ENCODE results near the gene CANT1. TPM values are rescaled to one million over a fixed set of nuclear protein-coding genes. Genes with fewer than 3 reads are reported as not detected.

CANT1 gene
- total RNA-seq, 1 donor from 2014 or later, result 81.6 TPM

GRCh38 chr17:79002796-79003593 lies 6.6 kb downstream of the CANT1 start:
- H3K9me3 Mint-ChIP-seq (ENCODE audit: unreplicated experiment), result no peaks in the 10 kb centered on the region
- peaks cover 20% of the 10 kb centered on the region for H3K4me1 Mint-ChIP-seq (ENCODE audit: unreplicated experiment)
- H3K36me3 Mint-ChIP-seq (ENCODE audit: low read depth, unreplicated experiment), result peaks cover 19% of the 10 kb centered on the region
- DNase-seq (ENCODE audit: low spot score), result no peak
- H3K27ac Mint-ChIP-seq (ENCODE audit: unreplicated experiment), result no peak overlapping the region
- peak overlapping the region; percentile 71 for H3K4me3 Mint-ChIP-seq (ENCODE audit: unreplicated experiment)
- no peak for TF ChIP-seq CTCF (IDR thresholded peaks at IDR 0.05; ENCODE audit: unreplicated experiment)
- peaks cover 11% of the 10 kb centered on the region for H3K27me3 Mint-ChIP-seq (ENCODE audit: unreplicated experiment)

GRCh38 chr17:79002291-79002690 lies 7.3 kb downstream of the CANT1 start:
- no peak for TF ChIP-seq CTCF (IDR thresholded peaks at IDR 0.05; ENCODE audit: unreplicated experiment)
- Mint-ChIP-seq H3K27ac (ENCODE audit: unreplicated experiment) (peak overlapping the region; percentile 48), H3K36me3 (ENCODE audit: low read depth, unreplicated experiment) (peaks cover 16% of the 10 kb centered on the region), H3K4me1 (ENCODE audit: unreplicated experiment) (peaks cover 16% of the 10 kb centered on the region), H3K4me3 (ENCODE audit: unreplicated experiment) (peak overlapping the region; percentile 71), H3K27me3 (ENCODE audit: unreplicated experiment) (peaks cover 11% of the 10 kb centered on the region), H3K9me3 (ENCODE audit: unreplicated experiment) (no peaks in the 10 kb centered on the region)
- no peak for DNase-seq (ENCODE audit: low spot score)

GRCh38 chr17:79001190-79002020 lies 8.2 kb downstream of the CANT1 start:
- no peak overlapping the region for H3K27ac Mint-ChIP-seq (ENCODE audit: unreplicated experiment)
- no peak for TF ChIP-seq CTCF (IDR thresholded peaks at IDR 0.05; ENCODE audit: unreplicated experiment)
- DNase-seq (ENCODE audit: low spot score), result no peak

GRCh38 chr17:79000396-79001189 lies 9.0 kb downstream of the CANT1 start:
- no peak for DNase-seq (ENCODE audit: low spot score)
- Mint-ChIP-seq H3K4me1 (ENCODE audit: unreplicated experiment) (peaks cover 3% of the 10 kb centered on the region), H3K27me3 (ENCODE audit: unreplicated experiment) (peaks cover 16% of the 10 kb centered on the region), H3K36me3 (ENCODE audit: low read depth, unreplicated experiment) (peaks cover 22% of the 10 kb centered on the region), H3K27ac (ENCODE audit: unreplicated experiment) (no peak overlapping the region), H3K4me3 (ENCODE audit: unreplicated experiment) (no peak overlapping the region), H3K9me3 (ENCODE audit: unreplicated experiment) (no peaks in the 10 kb centered on the region)
- no peak for TF ChIP-seq CTCF (IDR thresholded peaks at IDR 0.05; ENCODE audit: unreplicated experiment)

More at GRCh38 chr17:79001190-79002020, 8.2 kb downstream of the CANT1 start:
- Mint-ChIP-seq H3K27me3 (ENCODE audit: unreplicated experiment) (peaks cover 14% of the 10 kb centered on the region), H3K36me3 (ENCODE audit: low read depth, unreplicated experiment) (peaks cover 19% of the 10 kb centered on the region), H3K4me3 (ENCODE audit: unreplicated experiment) (no peak overlapping the region), H3K4me1 (ENCODE audit: unreplicated experiment) (peaks cover 11% of the 10 kb centered on the region), H3K9me3 (ENCODE audit: unreplicated experiment) (no peaks in the 10 kb centered on the region)

Data from endothelial cell (in vitro differentiated cells).